ENCODE results near the gene PPP1R15B. TPM values are rescaled to one million over a fixed set of nuclear protein-coding genes. Genes with fewer than 3 reads are reported as not detected.

PPP1R15B gene
- total RNA-seq, 1 experiment from 2014 or later, result 69.3 TPM

DNA sequence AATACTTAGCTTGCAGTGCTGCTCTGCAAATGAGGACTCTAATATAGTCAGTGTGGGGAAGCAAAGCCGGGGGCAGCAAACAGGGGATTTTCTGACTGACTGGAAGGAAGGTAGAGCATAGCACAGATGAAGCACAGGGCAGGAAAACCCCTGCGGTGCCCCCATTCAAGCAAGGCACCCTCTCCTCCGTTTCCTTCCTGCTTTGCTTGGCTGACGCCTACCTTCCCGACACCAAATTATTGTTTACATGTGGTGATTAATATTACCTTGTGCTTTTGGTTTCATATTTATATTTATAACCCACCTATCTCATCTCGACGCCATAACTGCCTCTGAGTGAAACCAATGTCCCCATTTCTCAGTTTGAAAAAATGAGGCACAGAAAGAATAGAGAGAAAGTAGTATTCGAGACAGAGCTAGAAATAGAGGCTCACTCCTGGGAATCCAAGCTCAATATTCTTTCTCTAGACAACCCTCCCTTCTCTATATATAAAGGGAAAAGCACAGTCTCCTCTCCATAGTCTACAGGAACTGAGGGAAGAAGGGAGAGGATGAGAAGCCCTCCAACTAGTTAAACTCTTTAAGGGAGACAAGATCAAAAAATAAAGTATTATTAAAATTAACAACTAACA lies 41.6 kb upstream of the PPP1R15B start:
- H3K79me2 ChIP-seq (ENCODE audit: insufficient read depth, low read length), result no peaks in the 10 kb centered on the region
- BruUV-seq (replicated peaks), result no TSS peak
- no peak overlapping the region for H3K4me2 ChIP-seq (ENCODE audit: low read length)
- H3K4me3 ChIP-seq (replicated peaks in 1 of 2; ENCODE audit: low read depth in 1 of 2, low read length in 2 of 2), result no peak overlapping the region
- CTCF ChIA-PET, result no interaction called here
- ATAC-seq, result no peak
- no peaks in the 10 kb centered on the region for H3K9me2 ChIP-seq (ENCODE audit: insufficient read depth)
- H3K27me3 ChIP-seq (ENCODE audit: insufficient read depth, low read length), result no peaks in the 10 kb centered on the region
- H4K20me1 ChIP-seq (ENCODE audit: insufficient read depth), result no peaks in the 10 kb centered on the region
- H3K27ac ChIP-seq (ENCODE audit: low read depth, low read length), result no peak overlapping the region
- H3K36me3 ChIP-seq (ENCODE audit: control insufficient read depth in 1 of 2, insufficient read depth in 2 of 2, low read length in 2 of 2), result no peaks in the 10 kb centered on the region
- RAD21 ChIA-PET (ENCODE audit: low non-redundant PET in 1 of 2, low total read pairs in 2 of 2, uncharacterized antibody in 2 of 2, unreplicated experiment in 2 of 2), result no interaction called here
- H3K4me1 ChIP-seq (ENCODE audit: control insufficient read depth in 1 of 2, insufficient read depth in 2 of 2, low read length in 2 of 2), result peaks cover 11 to 30% of the 10 kb centered on the region in 2 experiments; a peak in 3 of 4 replicates
- no peak overlapping the region for H3K9ac ChIP-seq (ENCODE audit: low read length)
- DNase-seq (ENCODE audit: low read depth, low spot score), result no peak
- intact Hi-C loops (cut with micrococcal nuclease), result no loop called here
- no peak overlapping the region for H2AFZ ChIP-seq (ENCODE audit: low read depth, low read length, poor library complexity, severe bottlenecking)
- POLR2A ChIA-PET, result no interaction called here
- TF ChIP-seq EZH2phosphoT487 (IDR thresholded peaks at IDR 0.05; ENCODE audit: borderline replicate concordance) (no peak), EGR1 (IDR thresholded peaks at IDR 0.05; ENCODE audit: low read depth) (no peak), ZNF274 (IDR thresholded peaks at IDR 0.05; ENCODE audit: low read depth, low read length) (no peak), CEBPB (IDR thresholded peaks at IDR 0.05; ENCODE audit: low read depth) (no peak), POLR2A (IDR thresholded peaks at IDR 0.05; ENCODE audit: borderline replicate concordance, extremely low read depth, insufficient read depth, insufficient read length) (no peak), SP1 (IDR thresholded peaks at IDR 0.05; ENCODE audit: low read depth) (no peak), SRF (IDR thresholded peaks at IDR 0.05; ENCODE audit: low read depth) (no peak), RAD21 (IDR thresholded peaks at IDR 0.05; ENCODE audit: low read depth) (no peak), ZFX (IDR thresholded peaks at IDR 0.05) (no peak), YY1 (IDR thresholded peaks at IDR 0.05; ENCODE audit: extremely low read depth, insufficient replicate concordance, low read depth, low read length) (no peak), JUND (IDR thresholded peaks at IDR 0.05) (no peak), TCF7L2 (IDR thresholded peaks at IDR 0.05; ENCODE audit: borderline replicate concordance, extremely low read depth, insufficient read depth, insufficient read length) (no peak), FOSL1 (IDR thresholded peaks at IDR 0.05; ENCODE audit: low read depth) (no peak)
- TF ChIP-seq, protein P1, sequence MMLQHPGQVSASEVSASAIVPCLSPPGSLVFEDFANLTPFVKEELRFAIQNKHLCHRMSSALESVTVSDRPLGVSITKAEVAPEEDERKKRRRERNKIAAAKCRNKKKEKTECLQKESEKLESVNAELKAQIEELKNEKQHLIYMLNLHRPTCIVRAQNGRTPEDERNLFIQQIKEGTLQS (IDR thresholded peaks at IDR 0.05), result no peak
- TF ChIP-seq, protein P2, sequence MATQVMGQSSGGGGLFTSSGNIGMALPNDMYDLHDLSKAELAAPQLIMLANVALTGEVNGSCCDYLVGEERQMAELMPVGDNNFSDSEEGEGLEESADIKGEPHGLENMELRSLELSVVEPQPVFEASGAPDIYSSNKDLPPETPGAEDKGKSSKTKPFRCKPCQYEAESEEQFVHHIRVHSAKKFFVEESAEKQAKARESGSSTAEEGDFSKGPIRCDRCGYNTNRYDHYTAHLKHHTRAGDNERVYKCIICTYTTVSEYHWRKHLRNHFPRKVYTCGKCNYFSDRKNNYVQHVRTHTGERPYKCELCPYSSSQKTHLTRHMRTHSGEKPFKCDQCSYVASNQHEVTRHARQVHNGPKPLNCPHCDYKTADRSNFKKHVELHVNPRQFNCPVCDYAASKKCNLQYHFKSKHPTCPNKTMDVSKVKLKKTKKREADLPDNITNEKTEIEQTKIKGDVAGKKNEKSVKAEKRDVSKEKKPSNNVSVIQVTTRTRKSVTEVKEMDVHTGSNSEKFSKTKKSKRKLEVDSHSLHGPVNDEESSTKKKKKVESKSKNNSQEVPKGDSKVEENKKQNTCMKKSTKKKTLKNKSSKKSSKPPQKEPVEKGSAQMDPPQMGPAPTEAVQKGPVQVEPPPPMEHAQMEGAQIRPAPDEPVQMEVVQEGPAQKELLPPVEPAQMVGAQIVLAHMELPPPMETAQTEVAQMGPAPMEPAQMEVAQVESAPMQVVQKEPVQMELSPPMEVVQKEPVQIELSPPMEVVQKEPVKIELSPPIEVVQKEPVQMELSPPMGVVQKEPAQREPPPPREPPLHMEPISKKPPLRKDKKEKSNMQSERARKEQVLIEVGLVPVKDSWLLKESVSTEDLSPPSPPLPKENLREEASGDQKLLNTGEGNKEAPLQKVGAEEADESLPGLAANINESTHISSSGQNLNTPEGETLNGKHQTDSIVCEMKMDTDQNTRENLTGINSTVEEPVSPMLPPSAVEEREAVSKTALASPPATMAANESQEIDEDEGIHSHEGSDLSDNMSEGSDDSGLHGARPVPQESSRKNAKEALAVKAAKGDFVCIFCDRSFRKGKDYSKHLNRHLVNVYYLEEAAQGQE (IDR thresholded peaks at IDR 0.05; ENCODE audit: low read depth), result no peak
- TF ChIP-seq, protein P3, sequence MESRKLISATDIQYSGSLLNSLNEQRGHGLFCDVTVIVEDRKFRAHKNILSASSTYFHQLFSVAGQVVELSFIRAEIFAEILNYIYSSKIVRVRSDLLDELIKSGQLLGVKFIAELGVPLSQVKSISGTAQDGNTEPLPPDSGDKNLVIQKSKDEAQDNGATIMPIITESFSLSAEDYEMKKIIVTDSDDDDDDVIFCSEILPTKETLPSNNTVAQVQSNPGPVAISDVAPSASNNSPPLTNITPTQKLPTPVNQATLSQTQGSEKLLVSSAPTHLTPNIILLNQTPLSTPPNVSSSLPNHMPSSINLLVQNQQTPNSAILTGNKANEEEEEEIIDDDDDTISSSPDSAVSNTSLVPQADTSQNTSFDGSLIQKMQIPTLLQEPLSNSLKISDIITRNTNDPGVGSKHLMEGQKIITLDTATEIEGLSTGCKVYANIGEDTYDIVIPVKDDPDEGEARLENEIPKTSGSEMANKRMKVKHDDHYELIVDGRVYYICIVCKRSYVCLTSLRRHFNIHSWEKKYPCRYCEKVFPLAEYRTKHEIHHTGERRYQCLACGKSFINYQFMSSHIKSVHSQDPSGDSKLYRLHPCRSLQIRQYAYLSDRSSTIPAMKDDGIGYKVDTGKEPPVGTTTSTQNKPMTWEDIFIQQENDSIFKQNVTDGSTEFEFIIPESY (IDR thresholded peaks at IDR 0.05; ENCODE audit: extremely low read depth, insufficient replicate concordance, low read length), result no peak
- TF ChIP-seq, protein P4, sequence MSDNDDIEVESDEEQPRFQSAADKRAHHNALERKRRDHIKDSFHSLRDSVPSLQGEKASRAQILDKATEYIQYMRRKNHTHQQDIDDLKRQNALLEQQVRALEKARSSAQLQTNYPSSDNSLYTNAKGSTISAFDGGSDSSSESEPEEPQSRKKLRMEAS (IDR thresholded peaks at IDR 0.05), result no peak
- no peaks in the 10 kb centered on the region for H3K9me3 ChIP-seq (ENCODE audit: control insufficient read depth in 1 of 2, insufficient read depth in 1 of 2, low read depth in 1 of 2, low read length in 2 of 2)

Data from HCT116 (cell line).